Stimulated activated naive CD8-positive, alpha-beta T cell treated with anti-CD3 and anti-CD28 coated beads, Interleukin-15, Interleukin-2, amounts not matched to agents 100 U/mL and 50 U/mL, for 24 hours (primary cell): ENCODE measurements around the gene SUB1.
"Not testable (repeated sequence)": the region's sequence is repeated elsewhere in the genome, so short reads cannot be mapped to it uniquely, and the experiment has no call there.

Experiments used
- ATAC-seq: fragments of 150-1000 bp; cut with Tn5 transposase; one replicate; pipeline ENCODE4 v1.10.0; 2021
- DNase-seq: peaks from one replicate; pipeline ENCODE4 v3.0.0; 2021

SUB1 gene

DNA sequence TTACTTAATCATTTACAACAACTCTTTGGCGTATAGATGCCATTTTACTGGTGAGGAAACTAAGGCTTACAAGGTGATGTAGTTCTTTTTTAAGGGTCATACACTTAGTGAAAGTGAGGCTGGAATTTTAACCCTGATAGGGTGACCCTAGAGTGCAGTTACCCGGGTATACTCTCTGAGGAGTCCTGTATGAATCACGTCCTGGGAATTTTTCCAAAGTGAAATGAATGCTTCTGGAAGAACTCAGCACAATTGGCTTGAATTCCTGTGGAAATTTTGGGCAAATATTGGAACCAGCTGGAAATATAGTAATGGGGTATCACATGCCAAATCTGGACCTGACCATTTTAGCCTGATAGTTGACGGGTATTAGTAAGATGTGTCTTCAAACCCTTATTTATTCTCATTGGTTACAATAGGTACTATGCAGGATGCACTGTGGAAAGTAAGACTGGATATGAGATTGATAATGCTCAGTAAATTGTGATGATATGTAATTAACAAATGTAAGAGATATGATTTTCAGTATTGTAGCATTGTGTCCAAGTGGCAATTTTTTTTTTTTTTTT lies 14.8 kb downstream of the SUB1 start:
- ATAC-seq: no peak
- no peak for DNase-seq

GRCh38 chr5:32601623-32602295 lies 16.4 kb downstream of the SUB1 start:
- ATAC-seq: no peak
- no peak for DNase-seq

GRCh38 chr5:32602906-32603305 lies 17.5 kb downstream of the SUB1 start:
- ATAC-seq (no peak), DNase-seq (no peak)

DNA sequence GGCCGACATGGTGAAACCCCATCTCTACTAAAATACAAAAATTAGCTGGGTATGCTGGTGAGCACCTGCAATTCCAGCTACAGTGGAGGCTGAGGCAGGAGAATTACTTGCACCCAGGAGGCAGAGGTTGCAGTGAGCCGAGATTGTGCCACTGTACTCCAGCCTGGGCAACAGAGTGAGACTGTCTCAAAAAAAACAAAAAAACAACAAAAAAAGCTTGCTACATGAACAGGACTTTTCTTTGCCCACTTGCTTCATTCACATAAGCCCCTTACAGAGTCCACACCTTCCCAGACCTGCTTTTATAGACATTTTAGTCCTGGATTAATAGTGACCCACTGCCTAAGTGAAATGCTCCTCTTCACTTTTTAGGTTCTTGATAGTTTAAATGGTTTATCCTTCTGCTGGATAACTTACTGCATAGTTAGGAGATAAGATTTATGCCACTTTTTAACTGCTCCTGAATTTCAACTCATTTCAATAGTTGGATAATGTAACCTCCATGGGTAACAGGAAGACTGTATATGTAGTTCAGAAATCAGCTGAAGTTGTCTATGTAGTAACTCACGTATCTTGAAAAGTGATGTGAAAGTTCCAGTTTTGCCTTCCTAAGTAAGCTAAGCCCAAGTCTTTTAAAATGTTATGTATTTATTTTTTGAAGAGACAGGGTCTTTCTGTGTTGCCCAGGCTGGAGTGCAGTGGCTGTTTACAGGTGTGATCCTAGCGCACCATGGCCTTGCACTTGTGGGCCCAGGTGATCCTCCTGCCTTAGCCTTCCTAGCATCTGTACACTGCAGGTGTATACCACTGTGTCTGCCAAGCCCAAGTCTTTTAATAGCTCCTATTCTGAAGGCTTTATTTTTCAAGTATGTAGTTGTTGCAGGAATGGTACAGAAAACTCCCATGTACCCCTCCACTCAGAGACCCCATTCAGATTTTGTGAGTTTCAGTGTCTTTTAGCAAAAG lies 19.7 kb downstream of the SUB1 start:
- DNase-seq: no peak
- ATAC-seq: no peak

DNA sequence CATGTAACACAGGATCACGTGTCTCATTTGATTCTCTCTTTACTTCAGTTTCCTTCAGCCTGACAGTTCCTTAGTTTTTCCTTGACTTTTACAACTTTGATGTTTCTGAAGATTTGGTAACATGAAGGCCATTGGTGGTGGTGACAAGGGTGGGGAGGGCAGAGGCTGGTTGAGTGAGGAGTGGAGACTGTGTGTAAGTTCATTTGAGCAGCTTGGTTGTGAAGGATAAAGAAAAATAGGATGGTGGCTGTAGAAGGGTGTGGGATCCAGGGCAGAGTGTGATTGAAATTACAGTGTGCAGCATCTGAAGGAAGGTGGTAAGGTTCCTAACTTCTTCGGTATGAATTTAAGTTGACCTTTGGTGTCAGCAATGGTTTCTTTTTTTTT lies 20.4 kb downstream of the SUB1 start:
- ATAC-seq (no peak), DNase-seq (no peak)

- ATAC-seq (no peak), DNase-seq (no peak)
Observed at GRCh38 chr5:32612134-32612888, 27.0 kb downstream of the SUB1 start.

- ATAC-seq (no peak), DNase-seq (peak; percentile 85)
Observed at GRCh38 chr5:32613050-32613672, 27.8 kb downstream of the SUB1 start.

GRCh38 chr5:32615236-32615635 lies 29.9 kb downstream of the SUB1 start:
- ATAC-seq: no peak
- DNase-seq: no peak

GRCh38 chr5:32618962-32619361 lies 33.6 kb downstream of the SUB1 start:
- no peak for ATAC-seq

DNA sequence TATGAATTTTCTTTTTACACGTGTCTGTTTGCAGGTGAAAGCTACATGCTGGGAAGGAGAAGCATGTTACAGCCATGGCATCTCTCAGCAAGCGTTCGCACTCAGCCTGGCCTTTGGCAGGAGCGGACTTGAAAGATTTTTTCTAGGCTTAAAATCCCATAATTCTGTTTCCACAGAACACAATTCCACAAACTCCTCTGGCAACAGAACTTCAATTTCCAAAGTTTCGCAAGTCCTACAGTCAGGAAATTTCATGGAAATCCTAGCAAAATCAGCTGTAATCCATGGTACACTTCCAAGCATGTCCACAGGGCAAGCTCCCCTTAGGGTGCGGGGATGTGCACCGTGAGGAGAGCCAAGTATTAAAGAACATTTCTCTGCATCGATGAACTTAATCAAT lies 35.9 kb downstream of the SUB1 start:
- ATAC-seq (no peak), DNase-seq (no peak)

More at GRCh38 chr5:32618962-32619361, 33.6 kb downstream of the SUB1 start:
- DNase-seq: no peak

DNA sequence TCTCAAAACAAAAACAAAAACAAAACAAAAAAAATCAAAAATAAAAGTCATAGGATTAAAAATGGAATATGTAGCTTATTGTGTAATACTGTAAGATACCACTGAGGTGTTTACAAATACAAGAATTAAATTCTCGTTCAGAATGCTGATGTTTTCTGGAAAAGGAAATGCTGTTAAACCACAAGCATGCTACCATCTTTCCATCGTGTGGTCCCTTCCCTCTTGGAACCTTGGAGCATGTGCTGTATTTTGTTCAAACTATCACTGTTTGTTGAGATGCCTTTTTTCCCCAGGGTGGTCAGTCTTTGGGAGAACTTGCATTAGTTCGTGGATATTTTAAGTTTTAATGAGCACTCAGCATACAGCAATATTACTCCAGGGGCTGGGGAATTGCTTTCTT lies 39.7 kb downstream of the SUB1 start:
- DNase-seq: no peak
- ATAC-seq: no peak

- ATAC-seq (no peak), DNase-seq (no peak)
Observed at GRCh38 chr5:32625547-32625946, 40.2 kb downstream of the SUB1 start.

- ATAC-seq: no peak
- DNase-seq: no peak
Observed at GRCh38 chr5:32627219-32627870, 42.0 kb downstream of the SUB1 start.

DNA sequence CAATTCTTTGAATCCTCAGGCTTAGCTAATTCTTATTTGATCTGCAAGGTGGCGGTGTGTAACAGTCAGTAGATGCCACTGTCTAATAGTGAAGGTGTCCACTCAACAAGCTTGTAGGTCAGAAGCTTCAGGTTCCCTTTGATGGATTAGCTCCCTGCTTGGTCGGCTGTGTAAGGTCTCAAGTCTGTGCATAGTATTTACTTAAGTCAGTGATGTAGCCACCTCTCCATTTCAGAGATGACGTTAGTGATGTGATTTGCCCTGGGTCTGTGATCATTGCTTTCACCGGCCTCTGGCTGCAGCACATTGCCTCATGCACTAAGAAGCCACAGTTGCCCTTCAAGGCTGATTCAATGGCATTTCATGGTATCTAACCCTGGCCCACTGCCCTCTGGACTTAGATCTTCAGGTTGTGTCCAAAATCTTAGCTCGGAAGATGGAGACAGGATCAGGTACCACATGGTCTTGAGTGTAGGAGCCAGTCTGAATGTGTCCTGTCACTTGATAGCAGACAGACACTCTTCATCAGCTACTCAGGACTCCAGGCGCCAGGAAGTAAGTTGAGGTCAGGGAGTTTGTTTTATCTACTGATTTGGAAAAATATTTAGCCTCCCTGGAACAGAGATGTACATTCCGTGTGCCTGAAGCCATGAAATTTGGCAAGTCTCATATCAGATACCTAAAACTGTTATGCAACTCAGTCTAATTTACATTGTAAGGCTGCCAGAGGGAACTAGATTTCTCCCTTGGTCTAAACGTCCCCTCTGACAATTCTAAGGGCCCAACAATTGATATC lies 42.9 kb downstream of the SUB1 start:
- ATAC-seq (no peak), DNase-seq (no peak)

DNA sequence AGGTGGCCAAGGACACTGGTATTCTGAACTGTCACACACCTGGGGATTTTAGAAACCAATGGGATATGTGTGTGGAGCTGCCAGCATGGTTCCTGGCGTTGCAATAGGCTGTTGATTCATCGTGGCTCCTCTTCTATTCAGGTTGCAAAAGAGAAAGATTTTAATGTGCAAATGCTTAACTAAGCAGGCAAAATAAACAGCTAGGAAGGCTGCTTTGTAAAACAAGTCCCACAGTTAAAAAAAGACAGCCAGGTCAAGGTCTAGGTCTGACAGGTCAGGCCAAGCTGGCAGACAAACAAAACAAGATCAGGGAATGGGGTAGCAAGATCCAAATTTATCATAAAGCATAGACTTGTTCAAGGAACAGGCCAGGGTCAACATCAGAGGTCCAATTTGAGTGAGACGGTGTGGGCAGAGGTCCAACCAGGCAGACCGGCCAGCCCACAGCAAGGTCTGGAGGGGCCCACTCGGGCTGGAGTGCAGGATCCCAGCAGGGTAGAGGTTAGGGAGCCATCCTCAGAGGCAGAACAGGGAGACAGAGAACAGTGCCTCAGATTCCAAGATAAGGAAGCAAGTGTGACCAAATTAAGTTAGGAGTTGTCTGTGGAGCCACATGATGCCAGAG lies 45.6 kb downstream of the SUB1 start:
- ATAC-seq (no peak), DNase-seq (no peak)

DNA sequence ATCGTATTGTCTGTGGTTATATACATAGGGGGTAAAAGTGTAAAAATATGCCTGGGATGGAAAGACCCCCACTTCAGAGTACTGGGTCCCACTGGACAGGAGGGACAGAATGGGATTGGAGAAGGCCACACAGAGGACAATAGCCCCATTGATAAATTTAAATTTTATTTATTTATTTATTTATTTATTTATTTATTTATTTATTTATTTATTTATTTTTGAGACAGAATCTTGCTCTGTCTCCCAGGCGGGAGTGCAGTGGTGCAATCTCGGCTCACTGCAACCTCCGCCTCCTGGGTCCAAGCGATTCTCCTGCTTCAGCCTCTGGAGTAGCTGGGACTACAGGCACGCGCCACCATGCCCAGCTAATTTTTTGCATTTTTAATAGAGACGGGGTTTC lies 47.7 kb downstream of the SUB1 start:
- not testable (repeated sequence) for DNase-seq, ATAC-seq

DNA sequence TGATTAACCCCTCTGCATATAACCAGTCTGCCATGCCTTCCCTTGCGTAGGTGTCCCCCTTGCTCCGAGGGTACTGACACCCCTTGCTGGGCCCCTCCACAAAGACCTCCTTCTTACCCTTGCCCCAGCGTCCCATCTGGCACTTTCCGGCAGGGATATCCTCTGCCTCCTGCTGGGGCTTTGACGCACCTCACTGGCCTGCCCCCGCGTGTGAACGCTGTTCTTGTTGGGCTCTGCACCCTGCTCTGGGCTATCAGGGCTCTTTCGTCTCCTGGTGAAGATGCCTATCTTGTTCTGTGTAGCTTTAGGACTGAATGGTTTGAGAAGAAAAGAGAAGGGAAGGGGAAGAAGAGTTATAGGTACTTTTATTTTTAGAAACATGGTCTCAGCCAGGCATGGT lies 53.0 kb downstream of the SUB1 start:
- ATAC-seq (no peak), DNase-seq (no peak)

DNA sequence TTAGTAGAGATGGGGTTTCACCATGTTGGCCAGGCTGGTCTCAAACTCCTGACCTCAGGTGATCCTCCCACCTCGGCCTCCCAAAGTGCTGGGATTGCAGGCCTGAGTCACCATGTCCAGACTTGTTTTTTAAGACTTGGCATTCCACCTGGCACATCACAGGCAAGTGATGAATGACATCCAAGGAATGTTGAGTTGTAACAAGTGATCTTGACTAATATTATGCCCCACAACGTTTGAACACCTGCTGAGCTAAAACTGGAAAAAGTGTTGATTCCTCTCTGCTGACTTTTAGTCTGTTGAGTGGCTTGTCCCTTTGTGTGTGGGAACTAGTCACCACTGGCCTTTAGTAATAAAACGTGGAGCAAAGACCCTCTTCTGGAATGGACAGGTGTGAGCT lies 54.6 kb downstream of the SUB1 start:
- ATAC-seq (no peak), DNase-seq (no peak)

DNA sequence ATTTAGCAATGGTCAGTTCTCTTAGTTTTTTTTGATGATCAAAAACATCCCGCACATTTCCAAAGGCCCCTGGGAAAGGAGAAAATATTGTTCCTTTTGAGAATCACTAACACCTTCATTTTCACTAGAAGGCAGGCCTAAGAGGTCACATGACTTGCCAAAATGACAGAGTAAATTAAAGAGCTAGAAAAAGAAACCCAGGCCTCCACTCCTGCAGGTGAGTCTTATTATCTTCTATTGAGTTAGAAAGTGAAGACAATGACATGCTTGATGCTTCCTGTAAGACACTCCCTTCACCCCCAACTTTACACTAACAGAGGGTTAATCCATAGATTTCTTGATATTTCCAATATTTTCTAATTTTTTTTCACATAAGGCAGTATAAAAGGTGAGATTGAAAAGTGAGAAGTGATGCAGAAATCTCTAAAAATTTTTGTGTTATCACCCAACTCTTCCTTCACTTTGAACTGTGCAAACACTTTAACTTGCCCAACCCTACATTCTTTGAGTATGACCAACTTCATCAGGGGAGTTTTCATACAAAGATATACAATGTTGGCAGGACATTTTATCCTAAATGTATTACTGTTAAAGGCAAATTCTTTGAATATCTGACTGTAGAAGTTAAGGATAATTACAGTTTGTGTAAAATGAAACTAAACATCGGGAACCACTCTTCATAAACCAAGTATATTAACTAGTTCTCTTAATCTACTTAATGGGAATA lies 57.1 kb downstream of the SUB1 start:
- no peak for DNase-seq

More for the DNA sequence above, 57.1 kb downstream of the SUB1 start:
- no peak for ATAC-seq
